ENCODE measurements around the gene SLC35E4. TPM values are rescaled to one million over a fixed set of nuclear protein-coding genes. Genes with fewer than 3 reads are reported as not detected.
"Not testable (repeated sequence)": the region's sequence is repeated elsewhere in the genome, so short reads cannot be mapped to it uniquely, and the experiment has no call there.

SLC35E4 gene
- total RNA-seq, 2 experiments from 2014 or later, result 2.1 to 2.9 TPM

DNA sequence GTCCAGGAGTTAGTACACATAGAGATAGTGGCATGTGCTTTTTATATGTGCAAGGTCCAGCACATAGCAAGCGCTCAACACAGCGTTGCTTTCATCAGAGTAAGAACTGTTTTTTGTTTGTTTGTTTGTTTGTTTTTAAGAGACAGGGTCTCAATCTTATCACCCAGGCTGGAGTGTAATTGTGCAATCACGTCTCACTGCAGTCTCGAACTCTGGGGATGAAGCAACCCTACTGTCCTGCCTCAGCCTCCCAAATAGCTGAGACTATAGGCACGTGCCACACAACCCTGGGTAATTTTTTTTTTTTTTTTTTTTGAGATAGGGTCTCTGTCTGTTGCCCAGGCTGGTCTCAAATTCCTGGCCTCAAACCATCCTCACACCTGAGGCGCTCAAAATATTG, 17.8 kb upstream of the SLC35E4 start:
- intact Hi-C loops (cut with DNase I, micrococcal nuclease), result no loop called here
- Mint-ChIP-seq H3K27me3 (no peaks in the 10 kb centered on the region), H3K4me1 (ENCODE audit: low read depth) (no peaks in the 10 kb centered on the region), H3K4me3 (no peak overlapping the region), H3K27ac (no peak overlapping the region), H3K36me3 (ENCODE audit: low read depth) (no peaks in the 10 kb centered on the region), H3K9me3 (no peaks in the 10 kb centered on the region)
- DNase-seq, result no peak
- no peak overlapping the region for H3K4me3 ChIP-seq (ENCODE audit: low read length)
- TF ChIP-seq, protein P1, sequence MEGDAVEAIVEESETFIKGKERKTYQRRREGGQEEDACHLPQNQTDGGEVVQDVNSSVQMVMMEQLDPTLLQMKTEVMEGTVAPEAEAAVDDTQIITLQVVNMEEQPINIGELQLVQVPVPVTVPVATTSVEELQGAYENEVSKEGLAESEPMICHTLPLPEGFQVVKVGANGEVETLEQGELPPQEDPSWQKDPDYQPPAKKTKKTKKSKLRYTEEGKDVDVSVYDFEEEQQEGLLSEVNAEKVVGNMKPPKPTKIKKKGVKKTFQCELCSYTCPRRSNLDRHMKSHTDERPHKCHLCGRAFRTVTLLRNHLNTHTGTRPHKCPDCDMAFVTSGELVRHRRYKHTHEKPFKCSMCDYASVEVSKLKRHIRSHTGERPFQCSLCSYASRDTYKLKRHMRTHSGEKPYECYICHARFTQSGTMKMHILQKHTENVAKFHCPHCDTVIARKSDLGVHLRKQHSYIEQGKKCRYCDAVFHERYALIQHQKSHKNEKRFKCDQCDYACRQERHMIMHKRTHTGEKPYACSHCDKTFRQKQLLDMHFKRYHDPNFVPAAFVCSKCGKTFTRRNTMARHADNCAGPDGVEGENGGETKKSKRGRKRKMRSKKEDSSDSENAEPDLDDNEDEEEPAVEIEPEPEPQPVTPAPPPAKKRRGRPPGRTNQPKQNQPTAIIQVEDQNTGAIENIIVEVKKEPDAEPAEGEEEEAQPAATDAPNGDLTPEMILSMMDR (IDR thresholded peaks at IDR 0.05), result no peak
- no peaks in the 10 kb centered on the region for H3K4me1 ChIP-seq (ENCODE audit: insufficient read depth, low read length)
- no peaks in the 10 kb centered on the region for H3K27me3 ChIP-seq (ENCODE audit: control insufficient read depth in 1 of 2, insufficient read depth in 2 of 2, low read length in 2 of 2)
- ChIA-PET POLR2A (no interaction called here), CTCF (no interaction called here)
- H3K27ac ChIP-seq (ENCODE audit: low read depth in 1 of 2, low read length in 2 of 2), result no peak overlapping the region
- no peak for ATAC-seq (ENCODE audit: poor library complexity)
- H3K36me3 ChIP-seq (ENCODE audit: insufficient read depth, low read length), result no peaks in the 10 kb centered on the region
- H3K9me3 ChIP-seq (ENCODE audit: control insufficient read depth in 1 of 2, insufficient read depth in 1 of 2, low read length in 2 of 2), result no peaks in the 10 kb centered on the region

DNA sequence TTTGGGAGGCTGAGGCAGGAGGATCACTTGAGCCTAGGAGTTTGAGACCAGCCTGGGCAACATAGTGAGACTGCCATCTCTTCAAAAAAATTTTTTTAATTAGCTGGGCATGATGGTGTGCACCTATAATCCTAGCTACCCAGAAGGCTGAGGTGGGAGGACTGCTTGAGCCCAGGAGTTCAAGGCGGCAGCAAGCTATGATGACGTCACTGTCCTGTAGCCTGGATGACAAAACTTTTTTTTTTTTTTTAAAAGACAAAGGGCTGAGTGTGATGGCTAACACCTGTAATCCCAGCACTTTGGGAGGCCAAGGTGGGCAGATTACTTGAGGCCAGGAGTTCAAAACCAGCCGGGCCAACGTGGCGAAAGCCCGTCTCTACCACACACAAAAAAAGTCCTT, 15.7 kb upstream of the SLC35E4 start:
- H3K4me1 ChIP-seq (ENCODE audit: insufficient read depth, low read length); H3K27me3 ChIP-seq (ENCODE audit: control insufficient read depth in 1 of 2, insufficient read depth in 2 of 2, low read length in 2 of 2); H3K4me1 Mint-ChIP-seq (ENCODE audit: low read depth); H3K36me3 Mint-ChIP-seq (ENCODE audit: low read depth); H3K36me3 ChIP-seq (ENCODE audit: insufficient read depth, low read length); H3K9me3 ChIP-seq (ENCODE audit: control insufficient read depth in 1 of 2, insufficient read depth in 1 of 2, low read length in 2 of 2); H3K27ac ChIP-seq (ENCODE audit: low read depth in 1 of 2, low read length in 2 of 2); intact Hi-C loops (cut with DNase I, micrococcal nuclease); ATAC-seq (ENCODE audit: poor library complexity); H3K27me3 Mint-ChIP-seq; H3K4me3 ChIP-seq (ENCODE audit: low read length); CTCF ChIA-PET; H3K4me3 Mint-ChIP-seq; H3K27ac Mint-ChIP-seq; H3K9me3 Mint-ChIP-seq; POLR2A ChIA-PET; DNase-seq: not testable (repeated sequence)

DNA sequence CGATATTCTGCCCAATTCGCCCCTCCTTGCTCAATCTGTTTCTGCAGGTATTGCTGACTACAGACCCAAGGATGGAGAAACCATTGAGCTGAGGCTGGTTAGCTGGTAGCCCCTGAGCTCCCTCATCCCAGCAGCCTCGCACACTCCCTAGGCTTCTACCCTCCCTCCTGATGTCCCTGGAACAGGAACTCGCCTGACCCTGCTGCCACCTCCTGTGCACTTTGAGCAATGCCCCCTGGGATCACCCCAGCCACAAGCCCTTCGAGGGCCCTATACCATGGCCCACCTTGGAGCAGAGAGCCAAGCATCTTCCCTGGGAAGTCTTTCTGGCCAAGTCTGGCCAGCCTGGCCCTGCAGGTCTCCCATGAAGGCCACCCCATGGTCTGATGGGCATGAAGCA, 9.2 kb upstream of the SLC35E4 start:
- POLR2A ChIA-PET, result interaction anchor here (0.8 kb wide), 1 partner anchor 9 kb away, joined by 3 read pairs; the partner anchor contains the start of gene SLC35E4
- H3K9me3 Mint-ChIP-seq, result no peaks in the 10 kb centered on the region

DNA sequence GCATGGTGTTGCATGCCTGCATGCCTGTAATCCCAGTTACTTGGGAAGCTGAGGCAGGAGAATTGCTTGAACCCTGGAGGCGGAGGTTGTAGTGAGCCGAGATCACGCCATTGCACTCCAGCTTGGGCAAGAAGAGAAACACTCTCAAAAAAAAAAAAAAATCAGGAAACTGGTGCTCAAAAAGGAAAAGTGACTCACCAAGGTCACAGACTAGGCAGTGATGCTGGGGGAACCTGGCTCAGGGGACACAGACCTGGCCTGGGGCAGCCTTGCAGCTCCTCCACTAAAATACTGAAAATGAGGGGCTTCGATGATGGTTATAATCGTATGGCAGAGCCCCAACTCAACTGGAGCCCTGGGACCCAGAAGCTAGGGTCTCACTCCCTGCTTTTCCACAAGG, 8.1 kb upstream of the SLC35E4 start:
- no peaks in the 10 kb centered on the region for H3K36me3 ChIP-seq (ENCODE audit: insufficient read depth, low read length)
- no peaks in the 10 kb centered on the region for H3K9me3 ChIP-seq (ENCODE audit: control insufficient read depth in 1 of 2, insufficient read depth in 1 of 2, low read length in 2 of 2)
- Mint-ChIP-seq H3K36me3 (ENCODE audit: low read depth) (no peaks in the 10 kb centered on the region), H3K4me3 (no peak overlapping the region), H3K9me3 (no peaks in the 10 kb centered on the region), H3K27me3 (no peaks in the 10 kb centered on the region), H3K27ac (no peak overlapping the region), H3K4me1 (ENCODE audit: low read depth) (no peaks in the 10 kb centered on the region)
- DNase-seq (no peak), ATAC-seq (ENCODE audit: poor library complexity) (no peak)
- no peak overlapping the region for H3K4me3 ChIP-seq (ENCODE audit: low read length)
- ChIA-PET POLR2A (no interaction called here), CTCF (no interaction called here)
- no peaks in the 10 kb centered on the region for H3K27me3 ChIP-seq (ENCODE audit: control insufficient read depth in 1 of 2, insufficient read depth in 2 of 2, low read length in 2 of 2)
- H3K4me1 ChIP-seq (ENCODE audit: insufficient read depth, low read length), result no peaks in the 10 kb centered on the region
- intact Hi-C loops (cut with DNase I, micrococcal nuclease), result no loop called here
- no peak overlapping the region for H3K27ac ChIP-seq (ENCODE audit: low read depth in 1 of 2, low read length in 2 of 2)
- TF ChIP-seq, protein P1 (IDR thresholded peaks at IDR 0.05), result no peak

More for the DNA sequence above, 9.2 kb upstream of the SLC35E4 start:
- TF ChIP-seq, protein P1 (IDR thresholded peaks at IDR 0.05), result no peak
- H3K27me3 Mint-ChIP-seq, result no peaks in the 10 kb centered on the region
- intact Hi-C loops (cut with DNase I, micrococcal nuclease), result no loop called here
- no peaks in the 10 kb centered on the region for H3K4me1 Mint-ChIP-seq (ENCODE audit: low read depth)
- ATAC-seq (ENCODE audit: poor library complexity), result no peak
- H3K27ac ChIP-seq (ENCODE audit: low read depth in 1 of 2, low read length in 2 of 2), result no peak overlapping the region
- no peak overlapping the region for H3K4me3 Mint-ChIP-seq
- no peaks in the 10 kb centered on the region for H3K9me3 ChIP-seq (ENCODE audit: control insufficient read depth in 1 of 2, insufficient read depth in 1 of 2, low read length in 2 of 2)
- H3K36me3 Mint-ChIP-seq (ENCODE audit: low read depth), result no peaks in the 10 kb centered on the region
- no peak overlapping the region for H3K4me3 ChIP-seq (ENCODE audit: low read length)
- CTCF ChIA-PET, result no interaction called here
- H3K27me3 ChIP-seq (ENCODE audit: control insufficient read depth in 1 of 2, insufficient read depth in 2 of 2, low read length in 2 of 2), result no peaks in the 10 kb centered on the region
- no peaks in the 10 kb centered on the region for H3K36me3 ChIP-seq (ENCODE audit: insufficient read depth, low read length)
- no peak overlapping the region for H3K27ac Mint-ChIP-seq
- no peaks in the 10 kb centered on the region for H3K4me1 ChIP-seq (ENCODE audit: insufficient read depth, low read length)
- no peak for DNase-seq
